Non-pigmented ciliary epithelial cell (primary cell): ENCODE results near the gene TTN.
"Not testable (repeated sequence)": the region's sequence is repeated elsewhere in the genome, so short reads cannot be mapped to it uniquely, and the experiment has no call there.

Experiments used
- DNase-seq: peaks from one replicate; pipeline ENCODE4 v3.0.0-alpha.2; 2010; ENCODE audit warnings: low read depth

Gene TTN

DNA sequence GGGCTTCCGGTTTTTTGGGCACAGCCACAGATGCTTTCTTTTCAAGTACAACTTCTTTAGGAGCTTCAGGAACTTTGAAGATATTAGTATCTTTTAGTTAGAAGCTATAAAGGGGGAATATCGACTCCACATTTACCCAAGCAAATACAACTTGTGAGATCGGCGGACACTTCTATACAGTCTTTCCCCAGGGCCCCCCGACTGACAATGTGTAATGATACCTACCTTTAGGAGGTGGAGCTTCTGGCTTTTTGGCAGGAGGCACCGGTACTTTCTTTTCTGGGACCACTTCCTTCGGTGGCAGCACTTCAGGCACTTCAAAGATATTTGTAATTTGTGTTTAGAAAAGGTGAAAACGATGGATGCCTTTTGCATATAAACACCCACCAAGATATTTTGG is 148.7 kb downstream of the TTN start:
- not testable (repeated sequence) for DNase-seq

DNA sequence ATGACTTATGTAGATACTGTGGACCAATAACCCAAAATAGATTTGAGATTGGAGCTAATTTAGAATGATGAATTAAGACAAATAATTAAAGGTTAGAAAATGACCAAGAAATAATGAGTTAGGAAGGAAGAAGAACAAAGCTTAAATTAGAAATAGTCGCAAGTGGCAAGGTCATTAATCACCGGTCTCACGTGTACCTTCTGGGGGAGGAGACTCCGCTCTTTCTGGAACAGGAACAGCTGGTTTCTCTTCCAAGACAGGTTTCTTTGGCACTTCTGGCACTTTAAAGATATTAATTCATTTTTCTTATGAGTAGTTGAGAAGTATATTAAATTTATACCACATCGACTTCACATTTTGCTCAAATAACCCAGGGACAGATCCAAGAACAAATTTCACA is 156.7 kb downstream of the TTN start:
- DNase-seq = no peak

DNA sequence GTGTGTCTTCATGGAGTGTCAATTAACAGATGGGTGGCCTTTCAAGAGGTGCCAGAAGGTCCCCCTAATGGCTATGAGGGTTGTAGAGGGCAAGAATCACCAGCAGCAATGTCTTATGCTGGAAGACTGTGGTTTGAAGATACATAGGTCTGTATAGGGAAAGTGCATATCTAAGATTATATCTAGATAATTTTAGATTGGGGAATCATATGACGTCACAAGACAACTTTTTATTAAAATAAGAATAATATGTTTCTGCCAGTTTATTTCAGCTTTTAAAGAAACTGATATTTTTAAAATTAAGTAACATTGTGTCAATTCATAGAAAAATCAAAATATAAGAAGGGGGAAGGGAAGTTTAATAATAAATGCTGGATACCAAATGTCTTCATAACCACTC is 162.3 kb downstream of the TTN start:
- no peak for DNase-seq

DNA sequence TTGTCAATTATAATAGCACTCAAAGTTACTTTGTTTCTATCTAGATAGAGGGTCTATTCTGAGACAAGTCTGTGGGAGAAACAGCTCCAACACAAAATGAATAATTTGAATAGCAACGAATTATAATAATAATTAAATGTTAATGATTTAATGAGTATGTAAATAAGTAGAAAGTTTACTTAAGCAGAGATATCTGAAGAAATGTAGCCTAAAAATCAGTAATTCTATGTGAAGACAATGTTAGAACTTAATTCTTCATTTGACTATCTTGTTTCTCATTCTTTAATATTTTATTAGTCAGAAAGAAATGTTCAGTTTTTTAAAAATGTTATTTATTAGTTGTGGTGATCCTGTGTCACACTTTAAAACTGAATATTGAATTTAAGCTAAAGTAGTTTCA is 165.7 kb downstream of the TTN start:
- DNase-seq = no peak

DNA sequence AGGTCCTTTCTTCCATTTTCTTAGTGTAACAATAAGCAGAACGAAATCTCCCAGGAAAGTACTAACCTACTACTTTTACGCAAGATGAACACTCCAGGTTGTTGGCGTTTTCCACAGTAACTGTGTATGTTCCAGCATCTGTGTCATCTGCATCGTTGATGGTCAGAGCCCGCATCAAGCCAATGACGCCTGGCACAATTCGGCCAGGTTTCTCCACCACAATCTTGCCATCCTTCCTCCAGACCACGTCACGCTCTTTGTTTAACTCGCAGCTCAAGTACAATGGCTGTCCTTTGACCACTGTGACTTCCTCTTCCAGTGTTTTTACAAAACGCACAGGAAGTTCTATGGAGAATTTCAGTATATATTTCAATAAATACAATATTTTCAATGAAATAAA is 171.3 kb downstream of the TTN start:
- DNase-seq = no peak

DNA sequence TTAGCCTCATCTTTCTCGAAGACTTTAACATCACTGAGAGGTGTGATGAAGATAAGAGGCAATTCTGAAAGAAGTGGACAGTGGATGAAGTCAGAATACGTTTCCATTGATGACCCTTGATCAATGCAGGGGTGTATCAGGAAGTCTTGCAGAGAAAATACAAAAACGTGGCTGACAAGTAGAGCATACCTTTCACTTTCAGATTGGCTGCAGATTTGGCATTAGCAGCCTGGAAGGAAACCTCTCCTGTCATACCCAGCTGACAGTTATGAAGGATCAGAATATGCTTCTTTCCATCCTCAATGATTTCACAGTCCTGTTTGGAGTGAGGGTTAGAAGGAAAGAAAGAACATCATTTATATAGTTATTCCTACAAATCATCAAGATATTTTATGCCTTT is 174.5 kb downstream of the TTN start:
- DNase-seq = no peak

DNA sequence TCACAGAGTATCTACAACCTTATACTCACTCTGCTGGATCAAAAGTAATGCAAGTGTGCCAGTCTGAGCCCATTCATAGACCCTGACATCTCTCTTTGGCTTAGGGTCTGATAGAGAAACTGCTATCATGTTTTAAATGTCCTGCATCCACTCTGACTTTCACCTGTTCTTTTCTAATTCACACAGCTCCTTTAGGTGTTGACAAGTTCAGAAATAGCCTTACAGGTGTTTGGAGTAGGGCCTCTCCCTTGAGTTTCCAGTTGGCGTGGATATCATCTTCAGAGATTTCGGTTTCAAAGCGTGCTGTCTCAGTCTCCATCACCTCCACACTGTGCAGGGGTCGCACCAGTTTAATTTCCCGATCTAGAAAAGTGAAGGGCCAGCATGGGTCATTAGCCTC is 176.6 kb downstream of the TTN start:
- no peak for DNase-seq

DNA sequence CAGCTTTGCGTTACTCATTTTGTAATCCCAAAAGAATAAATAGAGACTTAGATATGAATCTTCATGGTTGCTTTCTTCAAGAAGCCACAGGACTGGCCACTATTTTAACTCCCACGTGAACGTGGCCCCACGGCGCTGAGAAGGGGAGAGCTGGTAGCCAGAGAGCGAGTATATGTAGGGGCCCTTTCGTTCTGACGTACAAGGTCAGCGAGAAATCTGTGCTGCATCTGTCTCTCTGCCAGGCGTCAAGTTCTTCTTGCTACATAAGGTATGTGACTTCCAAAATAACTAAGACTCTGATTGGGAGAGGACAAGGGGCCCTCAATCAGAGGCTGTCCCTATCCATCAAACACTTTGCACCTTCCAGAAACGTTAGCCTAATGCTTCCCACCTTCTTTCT is 177.8 kb downstream of the TTN start:
- DNase-seq = no peak

DNA sequence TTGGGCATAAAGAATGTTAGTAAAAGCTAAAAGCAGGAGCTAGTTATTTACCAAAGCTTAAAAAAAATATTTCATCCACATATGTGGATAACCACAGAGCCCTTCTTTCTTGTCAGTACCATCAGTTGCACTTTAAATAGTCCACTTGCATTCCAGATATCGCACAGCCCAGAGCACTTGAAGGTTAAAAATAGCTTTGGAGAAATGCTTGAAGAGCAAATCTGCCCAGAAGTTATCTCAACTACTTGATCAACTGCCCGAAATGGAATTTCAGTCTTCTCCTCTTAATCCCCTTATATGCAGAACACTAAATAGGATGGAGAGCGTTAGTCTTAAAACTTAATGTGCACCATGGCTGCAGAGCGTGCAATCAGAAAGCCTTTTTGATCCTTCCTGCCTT is 178.6 kb downstream of the TTN start:
- peak; percentile 10 for DNase-seq

DNA sequence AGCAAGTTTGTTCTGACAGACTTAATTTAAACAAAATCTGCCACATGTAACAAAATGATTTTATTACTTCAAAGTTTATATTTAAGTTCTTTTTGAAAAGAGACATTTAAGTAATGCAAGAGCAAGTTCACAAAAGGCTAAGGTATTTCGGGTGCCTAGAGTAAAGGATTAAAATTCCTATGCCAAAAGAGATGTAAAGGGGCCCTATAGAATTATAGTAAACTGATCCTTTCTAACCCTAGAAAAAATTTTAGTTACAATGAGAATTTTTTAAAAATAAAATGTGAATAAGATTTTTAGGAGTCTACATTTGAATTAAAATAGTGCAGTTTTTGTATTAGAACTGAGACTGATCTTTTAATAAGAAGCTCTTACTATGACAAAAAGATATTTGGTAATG is 179.8 kb downstream of the TTN start:
- DNase-seq = no peak

DNA sequence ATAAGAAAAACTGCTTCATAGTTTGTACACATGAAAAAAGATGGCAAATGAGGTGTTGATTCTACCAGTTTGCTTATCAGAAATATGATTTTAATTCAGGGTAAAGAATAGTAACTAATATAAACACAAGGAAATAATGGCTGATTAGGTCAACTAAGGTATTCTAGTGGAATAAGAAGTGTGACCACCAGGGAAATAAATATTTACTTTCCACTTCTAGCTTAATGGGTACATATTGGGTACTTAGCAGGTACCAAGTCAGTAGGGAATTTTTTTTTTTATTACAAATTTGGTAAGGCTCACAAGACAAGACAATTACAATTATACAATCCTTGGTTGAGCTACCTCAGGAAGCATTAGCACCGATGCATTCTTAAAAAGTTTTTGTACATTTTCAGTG is 191.3 kb downstream of the TTN start:
- no peak for DNase-seq

DNA sequence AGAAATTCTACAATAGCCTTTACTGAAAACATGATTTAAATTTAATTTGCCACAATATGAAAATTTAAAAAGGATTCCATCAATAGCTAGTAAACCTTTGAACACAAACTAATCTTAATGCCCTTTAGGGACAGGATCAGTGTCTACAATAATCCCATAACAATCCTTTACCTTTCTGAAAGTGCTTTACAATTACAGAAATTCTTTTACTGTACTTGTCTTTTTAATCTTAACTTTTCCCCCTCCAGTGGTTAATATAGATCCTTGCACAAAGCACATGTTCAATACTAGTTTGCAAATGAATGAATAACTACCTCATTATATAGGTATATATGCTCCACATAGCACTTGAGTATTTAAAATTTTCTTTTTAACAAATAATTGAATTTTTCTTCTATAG is 204.3 kb downstream of the TTN start:
- no peak for DNase-seq

DNA sequence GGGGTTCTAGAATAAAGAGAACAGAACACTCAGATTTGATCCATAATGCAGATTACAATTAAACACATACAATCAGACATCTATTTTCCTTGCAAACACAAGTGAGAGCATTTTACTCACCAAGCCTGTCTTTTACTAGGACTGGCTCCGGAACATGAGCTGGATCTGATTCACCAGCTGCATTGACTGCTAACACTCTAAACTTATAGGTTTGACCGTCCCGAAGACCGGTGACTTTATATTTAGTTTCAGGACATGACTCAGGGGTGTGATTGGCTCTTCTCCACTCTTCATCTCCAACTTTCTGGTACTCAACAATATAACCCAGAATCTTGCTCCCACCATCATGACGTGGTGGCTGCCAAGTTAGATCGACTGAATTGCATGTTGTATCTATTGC is 214.6 kb downstream of the TTN start:
- DNase-seq = no peak

DNA sequence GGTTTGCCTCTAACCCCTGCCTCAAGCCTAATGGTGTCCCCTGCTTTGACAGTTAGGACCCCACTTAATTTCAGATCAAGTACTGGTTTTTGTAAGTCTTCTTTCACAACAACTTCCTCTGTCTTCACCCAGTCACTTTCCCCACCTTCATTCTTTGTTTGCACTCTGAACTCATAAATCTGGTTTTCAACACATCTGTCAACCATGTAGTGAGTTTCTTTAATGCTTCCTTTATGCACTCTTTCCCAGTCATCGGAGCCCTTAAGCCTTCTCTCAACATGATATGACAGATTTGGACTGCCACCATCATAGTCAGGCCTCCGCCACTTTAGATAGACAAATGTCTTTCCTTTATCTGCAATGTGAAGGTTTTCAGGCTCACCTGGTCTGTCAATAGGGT is 217.9 kb downstream of the TTN start:
- no peak for DNase-seq

DNA sequence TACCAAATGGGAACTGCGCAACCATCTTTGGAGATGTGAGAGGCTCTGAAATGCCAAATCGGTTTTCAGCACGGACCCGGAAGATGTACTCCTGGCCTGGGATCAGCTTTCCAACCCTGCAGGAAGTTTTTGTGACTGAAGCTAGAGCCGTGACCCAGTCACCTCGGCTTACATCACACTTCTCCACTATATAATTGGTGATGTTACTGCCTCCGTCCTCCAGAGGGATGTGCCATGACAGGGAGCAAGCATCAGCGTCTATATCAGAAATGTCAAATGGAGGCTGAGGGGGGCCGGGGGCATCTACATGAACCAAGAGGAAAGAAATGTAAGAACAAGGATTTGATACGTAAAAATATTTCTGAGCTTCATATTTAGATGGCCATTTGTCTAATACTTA is 222.6 kb downstream of the TTN start:
- DNase-seq = no peak

DNA sequence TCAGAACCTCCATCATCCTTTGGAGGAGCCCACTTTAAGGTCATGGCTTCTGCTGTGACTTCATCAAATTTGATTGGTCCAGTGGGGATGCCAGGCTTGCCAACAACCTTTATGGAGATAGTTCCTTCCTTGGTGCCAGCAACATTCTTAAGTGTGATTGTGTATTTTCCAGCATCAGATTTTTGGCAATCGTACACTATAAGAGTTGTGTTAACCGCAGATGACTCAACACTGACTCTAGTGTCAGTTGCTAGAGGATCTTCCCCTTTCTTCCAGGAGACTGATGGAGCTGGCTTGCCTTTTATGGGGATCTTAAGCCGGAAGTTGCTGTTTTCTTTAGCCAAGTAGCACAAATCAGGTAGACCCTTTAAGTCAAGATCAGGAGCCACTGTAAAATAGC is 228.2 kb downstream of the TTN start:
- no peak for DNase-seq

DNA sequence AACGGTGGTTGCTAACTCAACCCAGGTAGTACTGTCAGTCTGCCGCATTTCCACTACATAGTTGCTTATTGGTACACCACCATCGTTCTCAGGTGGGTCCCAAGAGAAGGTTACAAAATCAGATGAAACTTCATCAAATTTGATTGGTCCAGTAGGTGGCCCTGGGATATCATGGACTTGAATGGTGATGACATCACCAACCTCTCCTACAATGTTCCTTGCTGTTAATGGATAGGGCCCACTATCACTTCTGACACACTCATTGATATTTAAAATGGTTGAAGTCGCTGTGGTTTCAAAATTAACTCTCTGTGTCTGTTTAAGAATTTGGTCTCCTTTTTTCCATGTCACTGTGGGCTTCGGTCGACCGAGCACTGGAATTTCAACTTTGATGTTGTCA is 232.4 kb downstream of the TTN start:
- DNase-seq = no peak

DNA sequence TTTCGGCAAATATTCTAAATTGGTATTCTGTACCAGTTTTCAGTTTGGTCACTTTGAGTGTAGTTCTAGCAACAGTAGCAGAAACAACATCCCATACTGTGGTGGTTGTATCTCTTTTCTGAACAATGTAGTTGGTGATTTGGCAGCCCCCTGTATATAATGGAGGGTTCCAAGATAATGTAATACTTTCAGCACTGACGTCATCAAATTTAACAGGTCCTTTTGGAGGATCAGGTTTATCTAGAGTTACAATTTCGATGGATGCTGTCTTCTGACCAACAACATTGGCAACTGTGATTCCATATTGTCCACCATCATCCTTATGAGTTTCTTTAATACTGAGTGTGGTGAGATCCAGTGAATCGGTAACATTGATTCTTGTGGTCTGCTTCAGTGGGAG is 239.0 kb downstream of the TTN start:
- DNase-seq = no peak

DNA sequence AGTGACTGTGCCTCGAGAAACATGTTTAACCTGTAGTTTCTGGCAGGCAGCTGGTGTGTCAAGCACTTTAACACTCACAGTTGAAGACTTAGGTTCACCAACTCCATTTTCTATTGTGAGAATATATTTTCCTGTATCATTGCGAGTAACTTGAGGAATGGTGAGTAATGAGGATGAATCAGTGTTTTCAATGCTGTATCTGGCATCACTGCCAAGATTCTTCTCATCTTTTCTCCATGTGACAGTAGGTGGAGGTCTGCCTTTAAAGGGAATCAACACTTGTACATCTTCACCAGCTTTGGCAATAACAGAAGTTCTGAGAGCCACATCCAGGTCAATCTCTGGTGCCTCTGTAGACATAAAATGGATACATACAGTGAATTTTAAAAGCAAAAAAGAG is 254.2 kb downstream of the TTN start:
- peak; percentile 55 for DNase-seq

DNA sequence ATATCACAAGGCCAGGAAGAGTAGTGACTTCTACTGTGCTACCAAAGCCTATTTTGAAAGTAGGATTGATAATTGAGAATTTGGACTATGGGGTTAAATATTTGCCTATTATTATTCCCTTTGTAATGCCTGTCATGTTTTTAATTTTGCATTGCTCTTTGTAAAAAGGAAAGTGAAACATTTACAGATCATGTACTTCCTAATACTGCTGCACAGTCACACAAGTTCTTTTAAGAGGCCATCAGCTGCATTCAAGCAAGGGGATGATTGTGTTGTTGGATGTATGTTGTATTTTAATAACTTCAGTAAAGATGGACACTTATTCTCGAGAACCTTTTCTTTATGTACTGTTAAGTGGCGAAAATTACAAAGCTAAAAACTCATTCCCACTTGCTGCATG is 256.9 kb downstream of the TTN start:
- DNase-seq = no peak

DNA sequence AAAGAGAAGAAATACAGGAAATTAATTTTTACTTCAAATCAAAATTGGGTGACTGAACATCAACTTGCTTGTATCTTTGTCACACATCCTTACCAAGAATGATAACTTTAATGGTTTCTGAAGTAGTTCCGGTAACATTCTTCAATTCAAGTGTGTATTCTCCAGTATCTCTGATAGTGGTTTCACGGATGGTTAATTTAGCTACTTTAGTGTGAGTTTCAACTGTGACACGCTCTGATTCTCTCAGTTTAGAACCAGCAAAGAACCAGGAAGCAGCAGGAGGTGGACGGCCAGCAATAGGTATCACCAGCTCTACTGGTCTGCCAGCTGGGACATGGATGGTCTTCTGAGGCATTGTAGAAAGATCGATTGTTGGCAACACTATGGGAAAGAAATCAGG is 264.7 kb downstream of the TTN start:
- no peak for DNase-seq

DNA sequence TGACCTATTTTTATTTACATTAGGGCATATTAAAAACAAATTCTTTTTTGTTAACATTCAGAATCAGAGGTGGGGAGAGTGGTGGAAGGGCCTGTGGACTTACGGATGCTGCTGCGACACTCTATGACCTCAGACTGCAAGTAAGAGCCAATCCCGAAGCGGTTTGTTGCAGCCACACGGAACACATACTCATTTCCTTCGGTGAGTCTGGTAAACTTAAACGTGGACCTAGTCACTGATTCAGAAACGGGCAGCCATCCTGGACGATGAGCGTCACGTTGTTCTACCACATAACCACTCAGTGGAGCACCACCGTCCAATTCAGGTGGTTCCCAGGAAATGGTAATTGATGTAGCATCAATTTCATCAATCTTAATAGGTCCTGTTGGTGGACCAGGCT is 265.1 kb downstream of the TTN start:
- no peak for DNase-seq

DNA sequence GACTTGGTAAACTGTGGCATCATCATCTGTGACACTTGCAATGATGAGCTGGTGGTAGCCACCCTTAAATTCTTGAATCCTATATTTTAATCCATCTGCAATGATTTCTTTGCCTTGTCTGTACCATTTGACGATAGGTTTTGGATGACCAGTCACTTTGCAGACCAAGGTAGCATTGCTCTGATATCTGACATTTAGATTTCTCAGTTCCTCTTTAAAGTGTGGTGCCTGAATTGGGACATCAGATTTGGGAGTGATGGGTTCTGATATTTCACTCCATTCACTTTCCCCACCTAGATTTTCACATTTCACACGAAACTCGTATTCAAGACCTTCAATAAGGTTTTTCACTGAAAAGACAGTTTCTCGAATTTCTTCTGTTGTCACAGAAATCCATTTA is 271.2 kb downstream of the TTN start:
- no peak for DNase-seq

DNA sequence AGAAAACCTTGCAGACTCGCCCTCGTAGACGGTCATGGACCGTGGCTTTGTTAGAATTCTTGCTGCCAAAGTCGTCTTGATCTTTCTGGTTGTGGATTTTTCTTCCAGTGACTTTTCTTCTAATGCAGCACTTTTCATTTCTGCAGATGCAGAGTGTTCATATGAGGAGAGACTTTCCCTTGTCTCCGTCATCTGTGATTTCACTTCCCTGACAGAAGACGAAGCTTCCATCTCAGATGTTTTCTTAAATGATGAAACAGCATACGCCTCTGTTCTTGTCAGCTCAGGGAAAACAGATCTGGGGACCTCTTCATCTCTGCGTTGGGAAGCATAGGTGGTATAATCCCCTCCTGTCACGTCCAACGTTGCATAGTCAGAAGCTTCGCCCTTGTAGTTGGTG is 276.1 kb downstream of the TTN start:
- DNase-seq = no peak

DNA sequence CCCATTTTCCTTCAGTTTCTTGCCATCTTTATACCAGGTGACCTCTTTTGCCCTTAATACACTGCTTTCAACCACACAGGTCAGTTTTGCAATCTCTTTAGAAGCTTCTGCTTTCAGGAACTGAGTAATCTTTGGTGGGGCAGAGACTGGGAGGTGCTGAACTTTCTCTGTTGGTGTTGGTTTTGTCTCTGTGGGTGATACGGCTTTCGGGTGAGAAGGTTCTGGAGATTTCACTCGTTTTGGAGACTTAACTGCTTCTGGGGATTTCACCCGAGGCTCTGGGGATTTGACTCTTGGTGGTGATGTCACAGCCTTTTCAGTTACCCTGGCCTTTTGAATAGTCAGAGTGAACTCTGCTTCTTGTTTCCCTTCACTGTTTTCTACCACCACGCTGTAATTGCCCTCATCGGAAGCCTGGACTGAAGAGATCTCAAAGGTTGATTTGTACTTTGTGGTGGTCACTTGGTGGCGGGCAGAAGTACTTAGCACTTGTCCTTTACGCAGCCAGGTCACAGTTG is 276.5 kb downstream of the TTN start:
- no peak for DNase-seq
